Measurements from ENCODE around the gene C1orf232. TPM values are rescaled to one million over a fixed set of nuclear protein-coding genes. Genes with fewer than 3 reads are reported as not detected.

The C1orf232 gene
- total RNA-seq, 1 donor from 2014 or later, result not detected

DNA sequence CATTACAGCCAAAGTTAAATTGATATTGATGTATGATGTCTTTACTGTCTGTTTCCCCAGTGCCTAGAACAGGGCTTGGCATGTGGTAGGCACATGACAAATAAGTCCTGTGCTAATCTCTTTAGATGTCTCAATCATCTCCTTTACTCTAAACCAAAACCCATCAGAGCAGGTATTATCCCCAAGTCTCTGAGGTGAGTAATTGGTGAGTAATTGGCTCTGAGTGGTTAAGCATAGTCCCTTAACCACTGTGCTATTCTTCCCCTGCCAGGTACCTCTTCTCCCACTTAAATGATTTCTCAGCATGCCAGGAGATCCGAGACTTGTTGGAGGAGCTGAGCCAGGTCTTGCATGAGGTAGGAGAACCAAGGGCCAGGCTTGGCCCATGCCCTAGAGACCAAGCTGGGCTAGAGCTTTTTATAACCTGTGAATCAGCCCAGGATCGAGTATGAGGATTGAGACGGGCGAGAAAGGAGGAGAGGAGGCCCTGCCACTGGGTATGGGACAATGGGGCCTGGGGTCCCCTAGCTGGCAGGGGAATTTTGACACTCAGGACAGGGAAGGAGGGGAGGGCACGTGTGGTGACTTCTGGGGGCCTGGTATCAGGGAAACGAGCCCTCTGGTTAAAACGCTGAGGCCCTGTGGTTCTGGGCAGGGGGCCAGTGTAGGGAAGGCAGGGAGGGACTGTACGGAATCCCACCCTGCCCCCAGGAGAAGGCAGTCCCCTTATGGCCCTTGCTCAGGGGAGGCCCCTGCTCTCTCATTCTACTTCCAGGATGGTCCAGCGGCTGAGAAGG is 13.0 kb upstream of the C1orf232 start:
- no peak for FAIRE-seq
- no peak for DNase-seq (ENCODE audit: low spot score in 2 of 2)

DNA sequence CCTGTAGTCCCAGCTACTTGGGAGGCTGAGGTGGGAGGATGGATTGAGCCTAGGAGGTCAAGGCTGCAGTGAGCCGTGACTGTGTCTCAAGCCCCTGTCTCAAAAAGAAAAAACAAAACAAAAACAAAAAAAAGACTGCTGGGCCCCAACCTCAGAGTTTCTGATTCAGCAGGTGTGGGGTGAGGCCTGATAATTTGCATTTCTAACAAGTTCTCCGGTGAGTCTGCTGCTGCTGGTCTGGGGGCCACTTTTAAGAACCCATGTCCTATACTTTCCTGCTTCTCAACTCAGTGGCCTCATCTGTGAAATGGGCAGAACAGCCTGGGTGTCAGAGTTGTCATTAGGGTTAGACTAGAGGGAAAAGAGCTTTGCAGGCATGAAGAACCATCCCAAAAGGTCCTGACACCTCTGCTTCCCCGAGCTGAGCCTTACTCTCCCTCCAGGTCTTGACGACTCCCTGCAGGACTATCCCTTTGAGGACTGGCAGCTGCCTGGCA is 11.3 kb upstream of the C1orf232 start:
- DNase-seq (ENCODE audit: low spot score in 2 of 2) (no peak), FAIRE-seq (no peak)

DNA sequence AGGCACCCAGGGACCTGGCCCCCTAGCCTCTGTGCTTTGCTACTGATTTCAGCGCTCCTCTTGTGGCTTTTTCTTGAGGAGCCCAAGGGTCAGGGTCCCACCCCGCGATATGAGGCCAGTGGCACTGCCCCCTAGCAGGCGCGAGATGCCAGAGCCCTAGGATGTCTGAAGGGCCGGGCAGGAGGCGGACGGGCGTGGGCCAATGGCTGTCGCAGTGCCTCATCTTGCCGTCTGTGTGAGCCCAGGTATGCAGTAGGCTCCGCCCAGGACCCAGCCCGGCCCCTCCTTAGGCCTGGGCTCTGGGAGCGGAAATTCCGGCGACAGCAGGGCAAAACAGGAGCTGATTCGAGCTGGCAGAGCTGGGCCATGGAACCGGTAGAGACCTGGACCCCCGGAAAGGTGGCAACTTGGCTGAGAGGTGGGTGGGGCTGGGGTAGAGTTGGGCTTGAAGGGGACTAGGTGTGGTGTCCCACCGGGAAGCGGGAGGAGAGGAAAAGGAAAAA is 8.5 kb upstream of the C1orf232 start, which contains the start of gene CNKSR1:
TSS of gene CNKSR1 (plus strand) at position 310 of the 503 bp plus-strand sequence. CDS start at position 367, 57 bp downstream.
- FAIRE-seq (no peak), DNase-seq (ENCODE audit: low spot score in 2 of 2) (no peak)

DNA sequence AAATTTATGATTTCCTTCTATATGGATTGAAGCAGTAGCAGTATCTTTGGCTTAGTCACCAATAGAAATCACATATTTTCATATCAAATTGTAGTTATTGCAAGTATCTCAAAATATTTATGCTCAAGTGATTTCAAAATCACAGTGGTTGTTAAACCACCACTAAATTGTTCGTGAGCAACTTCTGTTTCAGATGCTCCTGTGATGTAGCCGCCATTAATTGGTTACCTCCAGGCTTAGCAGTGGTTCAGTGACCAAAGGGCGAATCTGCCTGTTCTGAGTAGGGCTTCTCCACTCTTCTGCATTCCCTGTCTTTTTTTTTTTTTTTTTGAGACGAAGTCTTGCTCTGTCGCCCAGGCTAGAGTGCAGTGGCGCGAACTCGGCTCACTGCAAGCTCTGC is 6.6 kb upstream of the C1orf232 start:
- no peak for FAIRE-seq
- no peak for DNase-seq (ENCODE audit: low spot score in 2 of 2)

DNA sequence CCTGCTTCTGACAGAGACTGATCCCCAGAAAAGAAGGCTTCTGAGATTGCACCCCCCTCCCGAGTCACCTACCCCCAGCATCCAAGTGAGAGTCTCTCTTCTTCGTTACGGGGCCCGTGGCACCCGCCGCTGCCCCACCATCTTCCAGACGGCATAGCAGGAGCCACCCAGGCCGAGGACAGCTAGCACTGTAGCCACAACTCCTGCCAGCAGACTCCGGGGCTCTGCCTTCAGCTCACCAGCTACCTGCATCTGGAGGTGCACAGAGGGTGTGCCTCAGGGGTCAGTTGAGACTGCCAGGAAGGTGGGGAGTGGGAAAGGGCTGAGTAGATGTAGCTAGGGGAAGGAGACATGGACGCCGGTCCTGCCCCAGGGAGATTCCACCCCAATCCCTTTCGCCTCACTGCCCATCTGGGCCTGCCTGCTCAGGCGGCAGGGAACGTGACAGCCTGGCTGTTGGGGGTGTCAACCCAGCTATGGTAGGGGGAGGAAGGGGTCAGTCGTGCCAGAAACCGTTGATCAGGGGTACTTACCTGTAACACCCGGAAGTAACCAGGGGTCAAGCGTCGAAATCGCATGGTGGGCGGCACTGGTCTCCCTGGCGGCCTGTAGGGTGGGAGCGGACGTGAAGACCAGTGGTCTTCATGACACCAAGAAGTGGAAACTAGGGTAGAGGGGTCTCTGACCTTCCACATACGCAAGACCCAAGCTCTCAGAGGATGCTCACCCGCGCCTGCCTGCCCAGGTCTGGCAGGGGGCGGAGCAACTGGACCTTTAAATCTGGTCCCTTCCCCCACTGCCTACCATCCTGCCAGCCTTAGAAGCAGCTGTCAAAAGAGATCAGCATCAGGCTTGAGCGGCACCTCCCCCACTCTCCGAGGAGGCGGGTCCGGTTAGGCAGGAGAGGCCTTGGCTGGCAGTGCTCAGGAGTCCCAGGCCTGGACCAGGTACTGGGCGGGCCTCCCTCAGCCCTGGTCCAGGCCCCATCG is 2.6 kb upstream of the C1orf232 start, which contains the start of gene ZNF593OS:
TSS of gene ZNF593OS (minus strand) at position 749 of the 989 bp plus-strand sequence. CDS start at position 578, 171 bp downstream.
- FAIRE-seq (no peak), DNase-seq (ENCODE audit: low spot score in 2 of 2) (no peak)

DNA sequence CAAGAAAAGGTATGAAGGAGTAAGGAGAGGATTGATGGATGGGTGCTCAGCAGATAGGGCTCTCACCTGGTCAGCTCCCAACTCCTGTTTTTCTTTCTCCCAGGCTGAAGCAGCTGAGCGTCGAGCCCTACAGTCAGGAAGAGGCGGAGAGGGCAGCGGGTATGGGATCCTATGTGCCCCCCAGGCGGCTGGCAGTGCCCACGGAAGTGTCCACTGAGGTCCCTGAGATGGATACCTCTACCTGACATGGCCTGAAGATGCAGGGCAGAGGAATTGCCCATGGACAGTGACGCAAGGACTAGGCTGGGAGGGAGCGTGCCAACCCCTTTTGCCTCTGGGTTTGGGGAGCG is 1.7 kb upstream of the C1orf232 start:
- no peak for FAIRE-seq
- no peak for DNase-seq (ENCODE audit: low spot score in 2 of 2)

DNA sequence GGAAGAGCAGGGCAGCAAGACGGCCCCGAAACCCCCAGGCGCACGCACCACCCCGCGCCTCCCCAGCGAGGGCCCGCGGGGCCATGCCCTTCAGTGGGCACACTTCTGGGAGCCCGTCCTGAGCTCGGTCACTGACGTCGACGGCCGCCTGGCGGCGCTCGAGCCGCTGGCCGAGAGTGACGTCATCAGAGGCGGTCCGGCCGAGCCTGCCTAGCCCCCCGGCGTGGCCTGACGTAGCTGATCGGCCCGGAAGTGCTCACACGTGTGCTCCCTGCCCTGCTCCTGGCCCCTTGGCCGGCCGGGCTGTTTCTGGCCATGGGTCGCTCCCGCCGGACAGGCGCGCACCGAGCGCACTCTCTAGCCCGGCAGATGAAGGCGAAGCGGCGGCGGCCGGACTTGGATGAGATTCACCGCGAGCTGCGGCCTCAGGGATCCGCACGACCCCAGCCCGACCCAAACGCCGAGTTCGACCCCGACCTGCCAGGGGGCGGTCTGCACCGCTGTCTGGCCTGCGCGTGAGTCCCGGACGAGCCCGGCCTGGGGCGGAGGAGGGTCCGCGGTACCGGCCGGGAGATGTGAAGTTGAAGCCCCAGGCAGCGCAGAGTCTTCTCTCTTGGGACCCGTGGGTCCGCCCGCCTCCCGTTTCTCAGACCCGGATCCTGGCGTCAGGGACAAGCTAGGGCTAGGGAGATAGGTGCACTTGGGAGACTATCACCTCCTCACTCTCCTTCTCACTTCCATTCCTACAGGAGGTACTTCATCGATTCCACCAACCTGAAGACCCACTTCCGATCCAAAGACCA is 1.1 kb upstream of the C1orf232 start, which contains the start of gene ZNF593:
TSS of gene ZNF593 (plus strand) at position 240 of the 803 bp plus-strand sequence. CDS start at position 316, 76 bp downstream.
- no peak for FAIRE-seq
- DNase-seq (ENCODE audit: low spot score in 2 of 2), result peak; percentile 100

DNA sequence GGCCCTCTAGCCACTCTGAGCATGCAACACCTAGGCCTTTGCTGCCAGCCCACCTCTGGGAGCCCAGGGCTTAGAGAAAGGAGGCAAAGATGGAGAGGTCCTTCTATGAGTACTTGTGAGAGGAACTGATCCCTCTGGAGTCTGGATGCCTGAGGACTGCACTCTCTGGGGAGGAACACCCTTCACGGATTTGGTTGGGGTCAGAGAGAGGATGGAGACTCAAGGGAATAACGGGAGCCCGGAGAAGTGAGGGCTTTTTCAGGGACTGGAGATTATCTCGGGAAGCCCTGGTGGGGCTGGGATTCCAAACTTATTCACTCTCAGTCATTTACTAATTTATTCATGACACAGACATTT is 413 bp upstream of the C1orf232 start:
- DNase-seq (ENCODE audit: low spot score in 2 of 2) (no peak), FAIRE-seq (no peak)

DNA sequence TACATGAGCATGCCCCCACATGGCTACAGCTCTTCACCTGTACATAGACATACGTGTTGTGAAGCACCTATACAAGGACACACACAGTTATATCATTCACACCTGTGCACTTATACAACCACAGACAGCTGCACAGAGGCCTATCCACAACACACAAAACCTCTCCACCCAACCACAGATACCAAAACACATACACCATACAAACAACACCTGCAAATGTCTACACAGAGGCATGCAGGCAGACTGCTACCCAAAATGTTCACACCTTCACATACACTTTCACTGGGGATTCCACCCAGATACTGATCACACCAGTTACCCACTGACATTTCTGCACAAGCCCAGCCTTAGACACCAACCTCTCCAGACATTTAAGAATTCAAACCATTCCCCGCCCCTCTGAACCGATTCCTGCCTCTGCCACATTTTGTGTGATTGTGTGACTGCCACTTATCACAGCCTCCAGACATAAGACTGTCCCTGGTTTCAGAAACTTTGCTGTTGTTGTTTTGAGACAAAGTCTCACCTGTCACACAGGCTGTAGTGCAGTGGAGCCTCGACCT is 2.0 kb downstream of the C1orf232 start:
- DNase-seq (ENCODE audit: low spot score in 2 of 2) (no peak), FAIRE-seq (no peak)

DNA sequence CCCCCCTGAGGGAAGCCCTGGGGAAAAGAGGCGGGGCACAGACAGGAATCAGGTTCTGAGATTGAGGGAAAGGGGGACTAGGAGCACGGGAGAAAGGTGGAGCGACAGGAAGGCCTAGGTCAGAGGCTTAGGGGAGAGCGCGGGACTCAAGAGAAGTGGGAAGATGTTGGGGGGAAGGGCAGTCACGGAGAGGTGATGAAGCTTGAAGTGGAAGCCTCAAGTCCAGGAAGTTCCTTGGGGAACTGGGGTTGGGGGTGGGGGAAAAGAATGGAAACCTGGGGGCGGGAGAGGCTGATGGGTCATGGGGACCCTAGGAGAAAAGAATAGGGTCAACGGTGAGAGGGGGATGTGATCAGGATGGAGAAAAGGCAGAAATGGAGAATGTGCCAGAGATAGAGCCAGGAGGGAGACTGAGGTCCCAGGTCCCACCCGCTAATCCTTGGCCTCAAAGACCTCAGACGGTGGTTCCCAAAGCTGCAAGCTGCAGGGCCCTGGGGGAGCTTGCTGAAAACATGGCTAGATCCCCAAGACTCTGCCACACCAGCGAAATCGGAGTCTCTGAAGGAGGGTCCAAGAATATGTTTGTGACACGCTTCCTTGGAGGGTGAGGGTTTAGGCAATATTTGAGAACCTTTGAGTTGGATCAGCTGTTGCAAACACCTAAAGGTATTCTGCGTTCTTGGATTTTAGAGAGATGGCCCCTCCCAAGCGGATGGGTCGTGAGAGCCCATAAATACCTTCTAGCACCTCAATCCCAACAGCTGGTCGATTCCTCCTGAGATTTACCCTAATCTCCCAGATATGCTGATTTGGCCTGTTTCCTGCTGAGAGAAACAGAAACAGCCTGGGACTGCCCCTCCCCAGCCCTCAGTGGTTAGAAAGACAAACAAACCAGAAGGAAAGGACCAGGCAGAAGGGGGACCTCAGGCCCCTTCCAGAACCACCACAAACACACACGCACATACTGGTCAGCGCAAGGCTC is 3.6 kb downstream of the C1orf232 start:
- no peak for FAIRE-seq
- no peak for DNase-seq (ENCODE audit: low spot score in 2 of 2)

DNA sequence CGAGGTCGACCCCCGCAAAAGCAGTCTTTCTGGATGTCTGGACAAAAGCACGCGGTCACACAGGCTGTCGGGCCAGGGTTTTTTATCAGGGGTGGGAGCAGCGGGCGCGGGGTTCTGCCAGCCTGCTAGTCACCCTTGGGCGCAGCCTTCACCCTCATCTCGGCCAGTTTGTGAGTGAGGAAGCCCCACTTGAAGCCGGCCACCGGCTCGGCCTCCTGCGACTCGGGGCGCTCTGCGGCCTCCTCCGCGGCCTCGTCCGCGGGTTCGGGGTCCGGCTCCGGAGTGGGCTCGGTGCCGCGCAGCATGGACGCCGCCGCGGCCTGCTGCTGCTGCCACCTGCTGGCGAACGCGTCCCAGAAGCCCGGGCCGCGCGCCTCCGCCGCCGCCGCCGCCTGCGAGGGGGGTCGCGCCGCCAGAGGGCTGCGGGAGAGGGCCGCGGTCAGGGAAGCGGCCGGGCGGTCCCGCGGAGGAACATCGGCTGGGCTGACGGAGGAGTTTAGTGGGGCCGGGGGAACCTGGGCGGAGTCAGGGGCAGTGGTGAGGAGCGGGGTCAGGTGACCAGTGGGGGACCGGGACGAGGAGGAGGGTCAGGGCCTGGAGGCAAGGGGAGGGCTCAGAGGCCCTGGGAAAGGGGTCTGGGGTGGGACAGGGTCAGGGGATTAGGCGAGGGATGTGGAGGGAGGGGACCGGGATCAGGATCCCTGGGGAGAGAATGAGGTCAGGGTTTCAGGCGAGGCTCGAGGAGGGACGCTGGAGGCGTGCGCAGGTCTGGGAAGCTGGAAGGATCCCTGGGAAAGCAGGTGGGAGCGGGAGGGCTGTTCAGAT is 4.5 kb downstream of the C1orf232 start:
- no peak for FAIRE-seq
- DNase-seq (ENCODE audit: low spot score in 2 of 2), result peak; percentile 77

DNA sequence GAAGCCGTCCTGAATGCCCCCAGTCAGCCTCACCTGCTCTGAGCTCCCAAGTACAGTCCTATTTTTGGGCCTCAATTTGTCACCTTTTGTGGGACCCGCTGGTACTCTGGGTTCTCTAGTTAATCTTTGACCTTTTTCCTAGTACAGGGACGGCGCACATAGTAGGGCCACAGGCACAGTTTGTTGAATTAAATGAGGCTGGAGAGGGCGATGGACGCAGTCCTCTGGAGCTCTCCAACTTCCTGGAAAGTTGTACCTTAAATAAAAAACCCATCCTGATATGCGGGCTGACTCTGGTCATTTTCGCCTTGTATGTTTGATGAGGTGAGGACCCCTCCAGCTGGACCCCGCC is 5.1 kb downstream of the C1orf232 start:
- no peak for FAIRE-seq
- DNase-seq (ENCODE audit: low spot score in 2 of 2), result no peak

DNA sequence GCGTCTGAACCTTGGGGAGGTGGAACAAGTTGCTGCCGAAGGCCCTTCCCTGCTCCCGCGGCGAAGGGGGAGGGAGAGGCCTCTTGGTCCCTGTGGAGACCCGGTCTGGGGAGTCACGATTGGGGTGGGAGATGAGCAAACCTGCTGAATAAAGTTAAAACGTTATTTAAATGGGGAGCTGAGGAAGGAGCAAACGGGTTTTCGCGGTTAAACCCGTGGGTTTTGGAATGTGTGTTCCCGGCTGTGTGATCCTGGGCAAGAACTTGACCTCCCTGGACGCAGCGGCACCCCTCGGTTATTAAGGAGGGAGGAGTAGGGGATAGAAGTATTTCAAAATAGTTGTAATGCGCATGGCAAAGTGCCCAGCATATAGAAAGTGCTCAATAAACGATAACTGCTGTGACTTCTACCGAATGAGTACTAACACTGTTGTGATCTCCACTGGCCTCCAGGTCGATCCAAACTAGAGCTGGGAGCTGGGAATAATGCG is 6.5 kb downstream of the C1orf232 start:
- FAIRE-seq, result no peak

DNA sequence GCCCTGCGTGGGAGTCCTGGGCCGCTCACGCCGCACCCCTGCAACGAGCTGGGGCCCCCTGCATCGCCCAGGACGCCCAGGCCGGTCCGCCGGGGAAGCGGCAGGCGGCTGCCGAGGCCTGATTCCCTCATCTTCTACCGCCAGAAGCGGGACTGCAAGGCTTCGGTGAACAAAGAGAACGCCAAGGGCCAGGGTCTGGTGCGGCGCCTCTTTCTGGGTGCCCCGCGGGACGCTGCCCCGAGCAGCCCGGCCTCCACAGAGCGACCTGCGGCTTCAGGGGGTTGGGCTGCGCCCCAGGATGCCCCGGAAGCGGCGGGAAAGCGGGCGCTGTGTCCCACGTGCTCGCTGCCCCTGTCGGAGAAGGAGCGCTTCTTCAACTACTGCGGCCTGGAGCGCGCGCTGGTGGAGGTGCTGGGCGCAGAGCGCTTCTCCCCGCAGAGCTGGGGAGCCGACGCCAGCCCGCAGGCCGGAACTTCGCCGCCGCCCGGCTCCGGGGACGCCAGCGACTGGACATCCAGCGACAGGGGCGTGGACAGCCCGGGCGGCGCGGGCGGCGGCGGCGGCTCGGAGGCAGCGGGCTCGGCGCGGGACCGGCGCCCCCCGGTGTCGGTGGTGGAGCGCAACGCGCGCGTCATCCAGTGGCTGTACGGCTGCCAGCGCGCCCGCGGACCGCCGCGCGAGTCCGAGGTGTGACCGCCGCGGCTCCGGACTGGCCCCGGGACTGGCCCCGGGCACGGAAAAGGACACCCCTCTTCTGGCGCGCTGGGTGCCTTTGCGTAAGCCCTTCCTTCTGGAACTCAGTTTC is 7.1 kb downstream of the C1orf232 start:
- FAIRE-seq (no peak), DNase-seq (ENCODE audit: low spot score in 2 of 2) (peak; percentile 82 to 85)

More for the DNA sequence above, 6.5 kb downstream of the C1orf232 start:
- no peak for DNase-seq (ENCODE audit: low spot score in 2 of 2)

DNA sequence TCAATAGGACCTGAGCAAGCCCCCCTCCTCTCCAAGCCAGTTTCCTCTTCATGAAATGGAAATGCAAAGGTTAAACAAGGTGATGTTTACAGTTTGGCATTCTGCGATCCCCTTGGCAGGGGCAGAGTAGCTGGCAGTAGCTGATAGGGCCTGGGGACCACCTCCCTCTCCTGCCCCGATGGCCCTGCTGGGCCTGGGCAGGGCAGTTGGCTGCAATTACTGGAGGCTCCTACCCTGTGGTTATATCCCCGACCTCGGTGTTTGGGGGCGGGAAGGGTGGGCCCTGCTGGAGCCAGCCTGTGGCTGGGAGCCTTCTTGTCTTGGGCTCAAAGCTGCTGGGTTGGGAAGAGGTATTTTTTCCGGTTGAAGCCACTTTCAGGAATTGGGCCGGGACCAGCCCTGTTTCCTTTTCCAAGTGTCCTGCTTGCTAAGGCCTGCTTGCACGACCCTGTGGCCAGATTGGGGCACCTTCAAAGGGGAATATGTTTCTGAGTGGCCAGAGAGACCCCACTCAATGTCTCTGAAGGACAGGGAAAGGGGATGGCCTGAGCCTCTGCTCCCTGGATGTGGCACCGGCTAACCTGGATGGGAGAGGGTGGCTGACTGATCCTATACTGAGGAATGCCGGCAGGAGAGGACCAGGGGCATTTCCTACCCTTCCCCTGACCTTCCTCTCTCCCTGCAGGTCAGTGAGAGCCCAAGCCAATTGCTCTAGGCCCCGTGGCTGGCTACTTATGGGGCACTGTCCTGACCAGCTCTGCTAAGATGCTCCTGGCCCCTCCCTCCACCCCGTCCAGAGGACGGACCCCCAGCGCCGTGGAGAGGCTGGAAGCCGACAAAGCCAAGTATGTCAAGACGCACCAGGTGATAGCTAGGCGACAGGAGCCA is 8.0 kb downstream of the C1orf232 start:
- DNase-seq (ENCODE audit: low spot score in 2 of 2), result no peak
- FAIRE-seq, result no peak

DNA sequence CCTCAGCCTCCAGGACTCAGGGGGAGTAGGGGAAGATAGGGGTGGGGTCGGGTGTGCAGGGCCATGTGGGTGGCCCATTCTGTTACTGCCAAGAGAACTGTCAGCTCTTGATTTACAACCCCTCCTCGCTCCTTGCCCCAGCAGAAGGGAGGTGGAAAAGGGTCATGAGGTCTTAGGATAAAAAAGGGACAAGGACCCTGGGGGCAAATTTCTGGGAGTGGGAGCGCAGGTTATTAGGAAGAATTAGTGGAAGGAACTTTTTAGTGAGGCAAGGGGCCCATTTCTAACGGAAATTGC is 9.1 kb downstream of the C1orf232 start:
- DNase-seq (ENCODE audit: low spot score in 2 of 2), result no peak
- no peak for FAIRE-seq
